ENCODE measurements around the gene AQP9. TPM values are rescaled to one million over a fixed set of nuclear protein-coding genes. Genes with fewer than 3 reads are reported as not detected.
"Not testable (repeated sequence)": the region's sequence is repeated elsewhere in the genome, so short reads cannot be mapped to it uniquely, and the experiment has no call there.

Gene AQP9
- total RNA-seq, 2 donors from 2014 or later: 0.26 to 1.6 TPM

DNA sequence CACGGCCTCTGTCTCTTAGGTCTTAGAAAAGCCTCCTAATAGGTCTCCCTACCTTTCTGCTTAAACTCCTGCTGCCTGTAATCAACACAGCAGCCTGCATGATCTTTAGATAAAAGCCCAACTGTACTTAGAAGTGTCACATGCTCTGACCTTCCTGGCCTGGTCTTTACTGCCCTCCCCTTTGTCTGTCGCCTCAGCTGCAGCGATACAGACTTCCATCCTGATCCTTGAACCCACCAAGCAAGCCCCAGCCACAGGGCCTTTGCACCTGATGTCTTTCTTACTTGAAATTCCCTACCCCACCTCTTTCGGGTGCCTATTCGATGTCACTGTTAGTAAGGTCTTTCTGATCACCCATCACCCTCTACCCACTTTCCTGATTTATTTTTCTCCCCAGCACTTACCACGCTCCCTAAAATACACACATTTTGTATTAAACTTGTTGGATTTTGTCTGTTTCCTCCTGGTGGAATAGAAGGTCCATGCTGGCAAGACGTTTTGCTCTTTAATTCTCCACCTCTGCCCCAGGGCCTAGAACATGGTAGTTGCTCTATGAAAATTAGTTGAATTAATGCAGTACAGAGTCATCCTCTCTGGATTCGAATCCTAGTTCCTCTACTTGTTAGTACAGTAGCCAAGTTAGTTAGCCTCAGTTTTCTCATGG, 51.1 kb downstream of the AQP9 start:
- ATAC-seq (no peak), DNase-seq (no peak)
- TF ChIP-seq POLR2A (IDR thresholded peaks at IDR 0.05): no peak
- TF ChIP-seq, protein P1, sequence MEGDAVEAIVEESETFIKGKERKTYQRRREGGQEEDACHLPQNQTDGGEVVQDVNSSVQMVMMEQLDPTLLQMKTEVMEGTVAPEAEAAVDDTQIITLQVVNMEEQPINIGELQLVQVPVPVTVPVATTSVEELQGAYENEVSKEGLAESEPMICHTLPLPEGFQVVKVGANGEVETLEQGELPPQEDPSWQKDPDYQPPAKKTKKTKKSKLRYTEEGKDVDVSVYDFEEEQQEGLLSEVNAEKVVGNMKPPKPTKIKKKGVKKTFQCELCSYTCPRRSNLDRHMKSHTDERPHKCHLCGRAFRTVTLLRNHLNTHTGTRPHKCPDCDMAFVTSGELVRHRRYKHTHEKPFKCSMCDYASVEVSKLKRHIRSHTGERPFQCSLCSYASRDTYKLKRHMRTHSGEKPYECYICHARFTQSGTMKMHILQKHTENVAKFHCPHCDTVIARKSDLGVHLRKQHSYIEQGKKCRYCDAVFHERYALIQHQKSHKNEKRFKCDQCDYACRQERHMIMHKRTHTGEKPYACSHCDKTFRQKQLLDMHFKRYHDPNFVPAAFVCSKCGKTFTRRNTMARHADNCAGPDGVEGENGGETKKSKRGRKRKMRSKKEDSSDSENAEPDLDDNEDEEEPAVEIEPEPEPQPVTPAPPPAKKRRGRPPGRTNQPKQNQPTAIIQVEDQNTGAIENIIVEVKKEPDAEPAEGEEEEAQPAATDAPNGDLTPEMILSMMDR (IDR thresholded peaks at IDR 0.05): no peak
- intact Hi-C loops (cut with DNase I): no loop called here
- WGBS, 2 donors: 77% methylated on average over 8 of the region's 8 CpGs
- Histone ChIP-seq H3K27me3 (no peaks in the 10 kb centered on the region), H3K36me3 (replicated peaks in 1 of 2; ENCODE audit: insufficient read depth in 1 of 2, low read depth in 2 of 2) (no peaks in the 10 kb centered on the region), H3K4me1 (no peaks in the 10 kb centered on the region), H3K4me3 (no peak overlapping the region), H3K27ac (no peak overlapping the region), H3K9me3 (no peaks in the 10 kb centered on the region)

DNA sequence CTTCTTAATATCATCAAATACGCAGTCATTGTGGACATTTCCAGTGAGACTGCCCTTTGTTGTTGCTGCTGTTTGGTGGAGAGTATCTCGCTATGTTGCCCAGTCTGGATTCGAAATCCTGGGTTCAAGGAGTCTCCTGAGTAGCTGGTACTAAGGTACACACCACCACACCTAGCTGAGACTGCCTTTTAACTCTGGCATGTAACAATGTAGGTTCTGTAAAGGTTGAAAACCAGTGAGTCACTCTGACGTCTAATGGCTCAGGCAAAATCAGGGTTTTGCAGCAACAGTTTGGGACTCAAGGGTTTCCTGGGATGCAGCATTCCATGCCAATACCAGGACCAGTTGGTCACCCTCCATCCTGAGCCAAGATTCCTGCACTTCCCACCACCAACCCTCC, 52.2 kb downstream of the AQP9 start:
- 54 to 73% methylated on average over 4 of the region's 4 CpGs for WGBS, 2 donors
- no peak overlapping the region for H3K27ac ChIP-seq
- intact Hi-C loops (cut with DNase I): no loop called here
- ATAC-seq (no peak), DNase-seq (no peak)
- no peak overlapping the region for H3K4me3 ChIP-seq
- TF ChIP-seq POLR2A (IDR thresholded peaks at IDR 0.05): no peak
- TF ChIP-seq, protein P1 (IDR thresholded peaks at IDR 0.05): no peak
- no peaks in the 10 kb centered on the region for H3K9me3 ChIP-seq
- no peaks in the 10 kb centered on the region for H3K4me1 ChIP-seq
- no peaks in the 10 kb centered on the region for H3K27me3 ChIP-seq
- H3K36me3 ChIP-seq (replicated peaks in 1 of 2; ENCODE audit: insufficient read depth in 1 of 2, low read depth in 2 of 2): no peaks in the 10 kb centered on the region

DNA sequence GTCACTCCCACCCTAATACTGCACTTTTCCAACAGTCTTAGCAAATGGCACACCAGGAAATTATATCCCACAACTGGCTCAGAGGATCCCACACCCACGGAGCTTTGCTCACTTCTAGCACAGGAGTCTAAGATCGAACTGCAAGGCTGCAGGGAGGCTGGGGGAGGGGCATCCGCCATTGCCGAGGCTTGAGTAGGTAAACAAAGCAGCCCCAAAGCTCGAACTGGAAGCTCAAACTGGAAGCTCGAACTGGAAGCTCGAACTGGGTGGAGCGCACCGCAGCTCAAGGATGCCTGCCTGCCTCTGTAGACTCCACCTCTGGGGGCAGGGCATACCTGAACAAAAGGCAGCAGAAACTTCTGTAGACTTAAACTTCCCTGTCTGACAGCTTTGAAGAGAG, 55.5 kb downstream of the AQP9 start:
- ATAC-seq: not testable (repeated sequence)
- WGBS, 2 donors: 61 to 68% methylated on average over 9 of the region's 9 CpGs

DNA sequence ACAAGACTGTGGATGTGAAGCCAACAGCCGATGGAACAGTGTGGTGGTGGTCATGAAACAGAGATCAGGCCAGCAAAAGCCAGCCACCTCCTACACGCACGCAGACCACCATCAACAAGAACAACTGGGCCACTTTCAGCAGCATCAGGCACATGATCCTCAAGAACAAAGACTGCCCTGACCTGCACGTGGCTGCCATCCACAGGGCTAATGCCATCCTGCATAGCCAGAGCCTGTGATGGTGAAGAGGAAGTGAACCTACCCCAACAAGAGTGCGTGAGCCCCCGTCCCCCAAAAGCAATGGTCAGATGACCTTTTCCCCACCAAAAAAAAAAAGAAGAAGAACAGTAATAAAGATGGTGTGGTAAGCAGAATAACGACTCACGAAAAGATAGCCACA, 62.6 kb downstream of the AQP9 start:
- Histone ChIP-seq H3K27me3 (no peaks in the 10 kb centered on the region), H3K27ac (no peak overlapping the region), H3K36me3 (replicated peaks in 1 of 2; ENCODE audit: insufficient read depth in 1 of 2, low read depth in 2 of 2) (no peaks in the 10 kb centered on the region), H3K4me3 (no peak overlapping the region), H3K9me3 (no peaks in the 10 kb centered on the region), H3K4me1 (no peaks in the 10 kb centered on the region)
- ATAC-seq: no peak
- TF ChIP-seq, protein P1 (IDR thresholded peaks at IDR 0.05): no peak
- TF ChIP-seq POLR2A (IDR thresholded peaks at IDR 0.05): no peak
- 72 to 83% methylated on average over 8 of the region's 8 CpGs for WGBS, 2 donors
- intact Hi-C loops (cut with DNase I): no loop called here
- no peak for DNase-seq

More for the DNA sequence above, 55.5 kb downstream of the AQP9 start:
- H3K9me3 ChIP-seq; H3K4me1 ChIP-seq; H3K36me3 ChIP-seq (replicated peaks in 1 of 2; ENCODE audit: insufficient read depth in 1 of 2, low read depth in 2 of 2); H3K27me3 ChIP-seq; H3K27ac ChIP-seq; H3K4me3 ChIP-seq; intact Hi-C loops (cut with DNase I); DNase-seq: not testable (repeated sequence)

DNA sequence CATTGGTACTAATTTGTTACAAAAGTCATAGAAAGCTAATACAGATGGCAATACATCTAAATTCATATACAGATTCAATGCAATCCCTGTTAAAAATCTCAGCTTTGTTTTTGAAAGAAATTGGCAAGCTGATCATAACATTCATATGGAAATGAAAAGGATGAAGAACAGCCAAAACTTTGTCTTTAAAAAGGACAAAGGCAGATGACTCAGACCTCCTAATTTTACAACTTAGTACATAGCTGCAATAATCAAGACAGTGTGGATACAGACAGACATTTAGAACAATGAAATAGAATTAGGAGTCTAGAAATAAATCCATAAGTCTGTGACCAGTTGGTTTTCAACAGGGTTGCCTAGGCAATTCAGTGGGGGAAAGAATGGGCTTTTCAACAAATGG, 63.3 kb downstream of the AQP9 start:
- Histone ChIP-seq H3K36me3 (replicated peaks in 1 of 2; ENCODE audit: insufficient read depth in 1 of 2, low read depth in 2 of 2) (no peaks in the 10 kb centered on the region), H3K4me1 (no peaks in the 10 kb centered on the region), H3K27me3 (no peaks in the 10 kb centered on the region), H3K27ac (no peak overlapping the region), H3K4me3 (no peak overlapping the region), H3K9me3 (no peaks in the 10 kb centered on the region)
- intact Hi-C loops (cut with DNase I): no loop called here
- DNase-seq (no peak), ATAC-seq (no peak)
- TF ChIP-seq POLR2A (IDR thresholded peaks at IDR 0.05): no peak
- TF ChIP-seq, protein P1 (IDR thresholded peaks at IDR 0.05): no peak

Data from body of pancreas (tissue), 4 donors.